ENCODE results near the gene SEC23B.

GRCh38 chr20:18566892-18567738 lies 59.4 kb downstream of the SEC23B start, which contains the start of gene SMIM26:
- TF ChIP-seq USF2 (IDR thresholded peaks at IDR 0.05; ENCODE audit: low read depth, low read length) (peak; percentile 49), CTCF (conservative IDR thresholded peaks at IDR 0.05; ENCODE audit: low read depth, low read length) (no peak), ELK1 (IDR thresholded peaks at IDR 0.05; ENCODE audit: borderline replicate concordance, low read depth, low read length) (no peak), POLR2A (IDR thresholded peaks at IDR 0.05; ENCODE audit: low read depth, low read length) (peak; percentile 61; the same call in 1 of the 2 replicates), NFE2L2 (IDR thresholded peaks at IDR 0.05; ENCODE audit: low read depth, low read length) (no peak), CEBPB (IDR thresholded peaks at IDR 0.05; ENCODE audit: low read depth, low read length) (no peak), MAFK (IDR thresholded peaks at IDR 0.05; ENCODE audit: low read depth, low read length) (no peak), RFX5 (IDR thresholded peaks at IDR 0.05; ENCODE audit: low read depth, low read length) (no peak), RAD21 (IDR thresholded peaks at IDR 0.05; ENCODE audit: low read length) (no peak), MXI1 (IDR thresholded peaks at IDR 0.05; ENCODE audit: borderline replicate concordance, low read depth, low read length) (peak; percentile 28; the same call in 1 of the 2 replicates), SMC3 (IDR thresholded peaks at IDR 0.05; ENCODE audit: low read depth, low read length) (no peak), BHLHE40 (IDR thresholded peaks at IDR 0.05; ENCODE audit: low read depth, low read length) (no peak), MAZ (IDR thresholded peaks at IDR 0.05; ENCODE audit: borderline replicate concordance, low read depth, low read length) (no peak)

All from IMR-90 (cell line).